GM12878 (cell line): ENCODE data around the gene TM4SF4. TPM values are rescaled to one million over a fixed set of nuclear protein-coding genes. Genes with fewer than 3 reads are reported as not detected.

ENCODE experiments used
- ATAC-seq: fragments of 200-7000 bp; cut with Tn5 transposase; 3 replicates; pipeline ENCODE4 v1.9.1; 2020; ENCODE audit warnings: mild to moderate bottlenecking, moderate library complexity
- BruUV-seq: library from RNA; stranded (reverse); fragments of 400-500 nt; replicated peaks from 2 replicates; lab custom pipeline; 2021; lab: Mats Ljungman, UMichigan
- CTCF ChIA-PET: fragments of 300-600 bp; sonication (Branson Sonifier 250); formaldehyde crosslinking; extraction: SDS; loops from one replicate; lab custom pipeline; 2021; ENCODE audit warnings: inconsistent platforms; lab: Yijun Ruan, JAX
- POLR2A ChIA-PET: fragments of 350-600 bp; formaldehyde crosslinking; extraction: SDS; loops from one replicate; lab custom pipeline; 2021; ENCODE audit warnings: inconsistent platforms; lab: Charles Lee
- RAD21 ChIA-PET: fragments of 300-600 bp; sonication (Branson Sonifier 250); formaldehyde crosslinking; loops from one replicate; lab custom pipeline; 2023; ENCODE audit warnings: antibody characterized with exemption; ENCODE audit not compliant: unreplicated experiment; lab: Charles Lee
- SMC1A ChIA-PET: fragments of 300-600 bp; sonication (Branson Sonifier 250); formaldehyde crosslinking; loops from one replicate; lab custom pipeline; 2023; ENCODE audit not compliant: unreplicated experiment, uncharacterized antibody; lab: Charles Lee
- DNase-seq: peaks from one replicate; pipeline ENCODE4 v3.0.0-alpha.2; 2011; ENCODE audit warnings: low read depth, low spot score
- FAIRE-seq: peaks from 3 replicates; lab custom pipeline; 2011; peaks lifted over from hg19 to GRCh38; lab: Jason Lieb, UNC
- H2AFZ ChIP-seq: 2 replicates; pipeline ENCODE4 v1.6.0; 2011; ENCODE audit warnings: low read depth, low read length, control low read depth; ENCODE audit not compliant: control insufficient read depth
- H3K27ac ChIP-seq: 2 replicates; pipeline ENCODE4 v1.5.1; 2011; ENCODE audit warnings: control low read depth; ENCODE audit not compliant: control insufficient read depth, insufficient read depth
- H3K27me3 ChIP-seq, 2 experiments: replicated peaks in 1 of 2; 2 replicates each; pipeline versions ENCODE4 v1.6.0 to v1.6.1; 2011; ENCODE audit warnings: low read length in 1 of 2; ENCODE audit not compliant: control insufficient read depth in 2 of 2, insufficient read depth in 2 of 2
- H3K36me3 ChIP-seq, 2 experiments: 2 replicates each; pipeline ENCODE4 v1.5.1; 2011; ENCODE audit warnings: low read length in 1 of 2; ENCODE audit not compliant: control insufficient read depth in 2 of 2, insufficient read depth in 2 of 2
- H3K4me1 ChIP-seq: 2 replicates; pipeline ENCODE4 v1.6.1; 2011; ENCODE audit warnings: mild to moderate bottlenecking, low read length, moderate library complexity, mixed read lengths; ENCODE audit not compliant: control insufficient read depth, insufficient read depth
- H3K4me2 ChIP-seq: 2 replicates; pipeline ENCODE4 v1.6.0; 2011; ENCODE audit warnings: control low read depth; ENCODE audit not compliant: control insufficient read depth, insufficient read depth
- H3K4me3 ChIP-seq: fragments of 200-600 bp; sonication (generic); 2 replicates; pipeline ENCODE4 v1.5.1; 2016
- H3K79me2 ChIP-seq: 2 replicates; pipeline ENCODE4 v1.6.0; 2011; ENCODE audit warnings: low read length; ENCODE audit not compliant: control insufficient read depth, insufficient read depth
- H3K9ac ChIP-seq: 2 replicates; pipeline ENCODE4 v1.8.0; 2011; ENCODE audit warnings: low read length, control low read depth, mixed read lengths; ENCODE audit not compliant: control insufficient read depth, insufficient read depth
- H3K9me3 ChIP-seq: replicated peaks from 3 replicates; pipeline ENCODE4 v1.5.1; 2011; ENCODE audit warnings: mild to moderate bottlenecking, low read length; ENCODE audit not compliant: control insufficient read depth, insufficient read depth
- H4K20me1 ChIP-seq: 2 replicates; pipeline ENCODE4 v1.6.0; 2011; ENCODE audit not compliant: control insufficient read depth, insufficient read depth
- CEBPB ChIP-seq, 2 experiments: fragments of 150-350 bp in 1 of 2; IDR thresholded peaks; 2 replicates each; pipeline ENCODE4 v1.6.1; 2012 to 2014; ENCODE audit warnings: low read depth in 2 of 2, low read length in 2 of 2, borderline replicate concordance in 1 of 2, inconsistent platforms in 1 of 2
- CHD1 ChIP-seq: IDR thresholded peaks from 2 replicates; pipeline ENCODE4 v1.6.1; 2012; ENCODE audit warnings: low read depth, low read length, improper control_type of control experiment
- CUX1 ChIP-seq: IDR thresholded peaks from 2 replicates; pipeline ENCODE4 v1.6.1; 2012; ENCODE audit warnings: improper control_type of control experiment, low read depth, low read length; ENCODE audit not compliant: insufficient replicate concordance
- NFXL1 ChIP-seq: fragments of 450-650 bp; IDR thresholded peaks from 2 replicates; pipeline ENCODE4 v1.6.1; 2017; ENCODE audit warnings: antibody characterized with exemption, mild to moderate bottlenecking, borderline replicate concordance
- RELB ChIP-seq: fragments of 450-650 bp; IDR thresholded peaks from 2 replicates; pipeline ENCODE4 v1.6.1; 2017; ENCODE audit warnings: low read depth, mild to moderate bottlenecking, moderate library complexity
- ZBTB11 ChIP-seq: fragments of 450-650 bp; formaldehyde crosslinking; IDR thresholded peaks from 2 replicates; pipeline ENCODE4 v1.5.0; 2022; ENCODE audit warnings: mild to moderate bottlenecking, missing genetic modification characterization
- WGBS: methylation state at CpG from one replicate; pipeline ENCODE4 v1.1.6; 2016; ENCODE audit warnings: low lambda C conversion rate; ENCODE audit not compliant: insufficient replicate concordance, insufficient coverage; ENCODE audit errors: missing lambda C conversion rate; 5-methylcytosine and 5-hydroxymethylcytosine counted together
- in situ Hi-C: fragments of 300-500 bp; cut with MboI; formaldehyde crosslinking; loops from 9 replicates; pipeline ENCODE4 v1.14.3; 2018; ENCODE audit warnings: mixed read lengths
- intact Hi-C: fragments of 100-400 bp; cut with micrococcal nuclease; formaldehyde crosslinking; loops from one replicate; pipeline ENCODE4 v1.14.2; 2022; ENCODE audit not compliant: unreplicated experiment
- polyA plus RNA-seq, 11 experiments: library from polyadenylated mRNA; depleted of rRNA in 4 of 11; unstranded in 6 of 11; stranded (reverse) in 5 of 11; fragments of >200 nt; fragmentation: Nextera tagmentation in 4 of 11; fragmentation: Illumina TruSeq in 1 of 11; extraction: Ambion mirVana in 4 of 11; extraction: Trizol in 1 of 11; gene quantifications; 1 replicate in 1 of 11; 2 replicates in 10 of 11; pipeline versions ENCODE4 v1.2.1 to v1.2.3, GENCODE V29; 2011 to 2016; ENCODE audit warnings: inconsistent platforms in 2 of 11, missing spikeins in 2 of 11, low read depth in 1 of 11
- total RNA-seq, 4 experiments: library from RNA; depleted of rRNA in 3 of 4; stranded (reverse); fragments of >200 nt in 3 of 4; fragmentation: Illumina TruSeq in 1 of 4; extraction: Trizol in 1 of 4; gene quantifications; 2 replicates each; pipeline versions ENCODE4 v1.2.1 to v1.2.3, GENCODE V29; 2013 to 2021

Gene TM4SF4
- total and polyA plus RNA-seq, 10 of the 15 experiments (the other 5 are each of a cell fraction or from before 2014, with no cell fraction given): 0.06 to 1.3 TPM; not detected in 8

GRCh38 chr3:149527531-149528339 lies 53.2 kb downstream of the TM4SF4 start (continued):
- TF ChIP-seq ZBTB11 (CRISPR knock-in tag) (no peak), CEBPB (IDR thresholded peaks at IDR 0.05; ENCODE audit: borderline replicate concordance in 1 of 2, low read depth in 2 of 2, low read length in 2 of 2) (no peak), RELB (no peak)

- Histone ChIP-seq H3K27ac (no peak overlapping the region), H3K36me3 (peaks cover 0 to 4% of the 10 kb centered on the region in 2 experiments; a peak in 3 of 4 replicates), H3K4me1 (peaks cover 12% of the 10 kb centered on the region), H3K4me3 (no peak overlapping the region), H2AFZ (no peak overlapping the region), H3K79me2 (no peaks in the 10 kb centered on the region), H4K20me1 (no peaks in the 10 kb centered on the region), H3K9ac (no peak overlapping the region), H3K27me3 (no peaks in the 10 kb centered on the region), H3K9me3 (no peaks in the 10 kb centered on the region), H3K4me2 (no peak overlapping the region)
- WGBS: 65% methylated on average over 4 of the region's 4 CpGs
- ATAC-seq (no peak), FAIRE-seq (no peak), DNase-seq (no peak)
- ChIA-PET POLR2A (no interaction called here), RAD21 (interaction anchor here (1.0 kb wide), 2 partner anchors 14 to 41 kb away, joined by 4 to 6 read pairs; no protein-coding TSS in a partner anchor), SMC1A (interaction anchor here (1.2 to 1.7 kb wide), 4 partner anchors 143 to 243 kb away, joined by 3 to 6 read pairs (median 5); no protein-coding TSS in a partner anchor), CTCF (interaction anchor here (1.0 to 2.3 kb wide), 8 partner anchors 12 to 280 kb away, joined by 3 to 10 read pairs (median 4); no protein-coding TSS in a partner anchor)
- in situ Hi-C loops (no loop called here), intact Hi-C loops (no loop called here)
- no TSS peak for BruUV-seq
- TF ChIP-seq CHD1: no peak
- no peak for TF ChIP-seq NFXL1
- TF ChIP-seq CUX1: no peak
These were observed 53.8 kb downstream of the TM4SF4 start for GRCh38 chr3:149528340-149528650.
